Purkinje cell (primary cell): ENCODE results near the gene ANKRD13C. TPM values are rescaled to one million over a fixed set of nuclear protein-coding genes. Genes with fewer than 3 reads are reported as not detected.

Source experiments
- polyA plus RNA-seq: library from polyadenylated mRNA; unstranded; fragments of >200 nt; fragmentation: Nextera tagmentation; gene quantifications from 2 replicates; pipeline ENCODE4 v1.2.1, GENCODE V29; 2014

The ANKRD13C gene
- polyA plus RNA-seq = 21.7 and 28.1 TPM in 2 replicates

GRCh38 chr1:70354332-70355110, at the start of gene ANKRD13C:
Gene ANKRD13C, minus strand, starts transcription at chr1:70354722. Its CDS starts 314 bp downstream, at chr1:70354408.

GRCh38 chr1:70221238-70222121, 133.0 kb downstream of the ANKRD13C start, which contains the start of gene SRSF11:
Gene SRSF11, plus strand, starts transcription at chr1:70221380. Its CDS starts 257 bp downstream, at chr1:70221637.

Other genes with a start within 250 kb of the ANKRD13C start
- gene LRRC40, start 149.1 kb downstream of the ANKRD13C start, polyA plus RNA-seq = 35.8 and 37.9 TPM in 2 replicates
- gene SRSF11, start 133.3 kb downstream of the ANKRD13C start, polyA plus RNA-seq = 73.0 and 79.3 TPM in 2 replicates
- 8.6 and 9.6 TPM in 2 replicates for gene CTH, start 56.5 kb upstream of the ANKRD13C start, polyA plus RNA-seq